DMS79 treated with DMSO at 0.1 percent for 48 hours (cell line): ENCODE results near the gene SLC17A9.
"Not testable (repeated sequence)": the region's sequence is repeated elsewhere in the genome, so short reads cannot be mapped to it uniquely, and the experiment has no call there.

ENCODE experiments used
- DNase-seq: peaks from one replicate; lab custom pipeline; 2025; lab: John Stamatoyannopoulos, UW

Gene SLC17A9

GRCh38 chr20:62921119-62921687 is 31.3 kb upstream of the SLC17A9 start:
- no peak for DNase-seq

GRCh38 chr20:62922451-62922921 is 30.0 kb upstream of the SLC17A9 start:
- DNase-seq, result no peak

- not testable (repeated sequence) for DNase-seq
Observed at GRCh38 chr20:62923059-62923668, 29.3 kb upstream of the SLC17A9 start.

- no peak for DNase-seq
Observed at GRCh38 chr20:62923669-62924441, 28.7 kb upstream of the SLC17A9 start.

- DNase-seq, result no peak
Observed at GRCh38 chr20:62924442-62925075, 27.9 kb upstream of the SLC17A9 start.

GRCh38 chr20:62925076-62925419 is 27.5 kb upstream of the SLC17A9 start:
- DNase-seq, result no peak

GRCh38 chr20:62925420-62926228 is 26.9 kb upstream of the SLC17A9 start:
- peak; percentile 34 for DNase-seq

- peak; percentile 87 for DNase-seq
Observed at GRCh38 chr20:62926229-62927127, 26.0 kb upstream of the SLC17A9 start, which contains the start of gene DIDO1. DIDO1 (minus strand) TSS chr20:62926505.

GRCh38 chr20:62927128-62927705 is 25.3 kb upstream of the SLC17A9 start:
- no peak for DNase-seq

- DNase-seq, result no peak
Observed at GRCh38 chr20:62928246-62928939, 24.1 kb upstream of the SLC17A9 start.

- no peak for DNase-seq
Observed at GRCh38 chr20:62929051-62929538, 23.4 kb upstream of the SLC17A9 start.

- no peak for DNase-seq
Observed at GRCh38 chr20:62931464-62931863, 21.0 kb upstream of the SLC17A9 start.

- DNase-seq, result no peak
Observed at GRCh38 chr20:62933966-62934365, 18.5 kb upstream of the SLC17A9 start.

GRCh38 chr20:62935204-62935967 is 17.1 kb upstream of the SLC17A9 start:
- no peak for DNase-seq

- no peak for DNase-seq
Observed at GRCh38 chr20:62935968-62936585, 16.4 kb upstream of the SLC17A9 start.

- DNase-seq, result peak; percentile 96
Observed at GRCh38 chr20:62937268-62938104, 15.0 kb upstream of the SLC17A9 start.

- DNase-seq, result no peak
Observed at GRCh38 chr20:62938105-62938888, 14.2 kb upstream of the SLC17A9 start, which contains the start of gene GID8. GID8 (plus strand) TSS chr20:62938147; CDS start chr20:62941503, 3,356 bp downstream.
